ENCODE results near the gene PECR. TPM values are rescaled to one million over a fixed set of nuclear protein-coding genes. Genes with fewer than 3 reads are reported as not detected.
A peak's percentile ranks its signal among the peaks of the same experiment; 100 is the strongest.

PECR gene
- total and polyA plus RNA-seq, 2 of the 13 experiments (the other 11 are each of a cell fraction or from before 2014, with no cell fraction given), result 151 to 153 TPM

DNA sequence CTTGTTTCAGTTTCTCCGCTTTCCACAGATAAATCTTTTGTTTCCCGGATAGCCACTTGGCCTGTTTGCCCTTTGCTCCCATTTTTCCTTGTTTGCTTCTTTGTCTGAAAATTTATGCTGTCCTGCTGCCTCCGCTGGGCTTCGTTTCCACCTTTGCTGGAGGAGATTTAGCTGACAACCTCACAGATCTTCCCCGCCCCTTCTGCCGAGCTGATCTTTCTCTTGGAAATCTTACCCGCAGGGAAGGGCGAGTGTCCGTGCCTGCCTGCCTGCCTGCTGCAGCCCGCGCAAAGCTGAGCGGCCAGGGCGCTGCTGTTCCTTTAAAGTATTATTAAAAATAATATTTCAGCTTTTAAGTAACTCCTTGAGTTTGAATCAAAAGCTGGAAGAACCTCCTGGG is 26.2 kb upstream of the PECR start (continued):
- TF ChIP-seq, protein P1, sequence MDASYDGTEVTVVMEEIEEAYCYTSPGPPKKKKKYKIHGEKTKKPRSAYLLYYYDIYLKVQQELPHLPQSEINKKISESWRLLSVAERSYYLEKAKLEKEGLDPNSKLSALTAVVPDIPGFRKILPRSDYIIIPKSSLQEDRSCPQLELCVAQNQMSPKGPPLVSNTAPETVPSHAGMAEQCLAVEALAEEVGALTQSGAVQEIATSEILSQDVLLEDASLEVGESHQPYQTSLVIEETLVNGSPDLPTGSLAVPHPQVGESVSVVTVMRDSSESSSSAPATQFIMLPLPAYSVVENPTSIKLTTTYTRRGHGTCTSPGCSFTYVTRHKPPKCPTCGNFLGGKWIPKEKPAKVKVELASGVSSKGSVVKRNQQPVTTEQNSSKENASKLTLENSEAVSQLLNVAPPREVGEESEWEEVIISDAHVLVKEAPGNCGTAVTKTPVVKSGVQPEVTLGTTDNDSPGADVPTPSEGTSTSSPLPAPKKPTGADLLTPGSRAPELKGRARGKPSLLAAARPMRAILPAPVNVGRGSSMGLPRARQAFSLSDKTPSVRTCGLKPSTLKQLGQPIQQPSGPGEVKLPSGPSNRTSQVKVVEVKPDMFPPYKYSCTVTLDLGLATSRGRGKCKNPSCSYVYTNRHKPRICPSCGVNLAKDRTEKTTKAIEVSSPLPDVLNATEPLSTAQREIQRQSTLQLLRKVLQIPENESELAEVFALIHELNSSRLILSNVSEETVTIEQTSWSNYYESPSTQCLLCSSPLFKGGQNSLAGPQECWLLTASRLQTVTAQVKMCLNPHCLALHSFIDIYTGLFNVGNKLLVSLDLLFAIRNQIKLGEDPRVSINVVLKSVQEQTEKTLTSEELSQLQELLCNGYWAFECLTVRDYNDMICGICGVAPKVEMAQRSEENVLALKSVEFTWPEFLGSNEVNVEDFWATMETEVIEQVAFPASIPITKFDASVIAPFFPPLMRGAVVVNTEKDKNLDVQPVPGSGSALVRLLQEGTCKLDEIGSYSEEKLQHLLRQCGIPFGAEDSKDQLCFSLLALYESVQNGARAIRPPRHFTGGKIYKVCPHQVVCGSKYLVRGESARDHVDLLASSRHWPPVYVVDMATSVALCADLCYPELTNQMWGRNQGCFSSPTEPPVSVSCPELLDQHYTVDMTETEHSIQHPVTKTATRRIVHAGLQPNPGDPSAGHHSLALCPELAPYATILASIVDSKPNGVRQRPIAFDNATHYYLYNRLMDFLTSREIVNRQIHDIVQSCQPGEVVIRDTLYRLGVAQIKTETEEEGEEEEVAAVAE (CRISPR knock-in tag; IDR thresholded peaks at IDR 0.05; ENCODE audit: borderline replicate concordance), result 0 out of 2 replicates have a peak, but pooled peaks have one; percentile 9
- TF ChIP-seq, protein P2, sequence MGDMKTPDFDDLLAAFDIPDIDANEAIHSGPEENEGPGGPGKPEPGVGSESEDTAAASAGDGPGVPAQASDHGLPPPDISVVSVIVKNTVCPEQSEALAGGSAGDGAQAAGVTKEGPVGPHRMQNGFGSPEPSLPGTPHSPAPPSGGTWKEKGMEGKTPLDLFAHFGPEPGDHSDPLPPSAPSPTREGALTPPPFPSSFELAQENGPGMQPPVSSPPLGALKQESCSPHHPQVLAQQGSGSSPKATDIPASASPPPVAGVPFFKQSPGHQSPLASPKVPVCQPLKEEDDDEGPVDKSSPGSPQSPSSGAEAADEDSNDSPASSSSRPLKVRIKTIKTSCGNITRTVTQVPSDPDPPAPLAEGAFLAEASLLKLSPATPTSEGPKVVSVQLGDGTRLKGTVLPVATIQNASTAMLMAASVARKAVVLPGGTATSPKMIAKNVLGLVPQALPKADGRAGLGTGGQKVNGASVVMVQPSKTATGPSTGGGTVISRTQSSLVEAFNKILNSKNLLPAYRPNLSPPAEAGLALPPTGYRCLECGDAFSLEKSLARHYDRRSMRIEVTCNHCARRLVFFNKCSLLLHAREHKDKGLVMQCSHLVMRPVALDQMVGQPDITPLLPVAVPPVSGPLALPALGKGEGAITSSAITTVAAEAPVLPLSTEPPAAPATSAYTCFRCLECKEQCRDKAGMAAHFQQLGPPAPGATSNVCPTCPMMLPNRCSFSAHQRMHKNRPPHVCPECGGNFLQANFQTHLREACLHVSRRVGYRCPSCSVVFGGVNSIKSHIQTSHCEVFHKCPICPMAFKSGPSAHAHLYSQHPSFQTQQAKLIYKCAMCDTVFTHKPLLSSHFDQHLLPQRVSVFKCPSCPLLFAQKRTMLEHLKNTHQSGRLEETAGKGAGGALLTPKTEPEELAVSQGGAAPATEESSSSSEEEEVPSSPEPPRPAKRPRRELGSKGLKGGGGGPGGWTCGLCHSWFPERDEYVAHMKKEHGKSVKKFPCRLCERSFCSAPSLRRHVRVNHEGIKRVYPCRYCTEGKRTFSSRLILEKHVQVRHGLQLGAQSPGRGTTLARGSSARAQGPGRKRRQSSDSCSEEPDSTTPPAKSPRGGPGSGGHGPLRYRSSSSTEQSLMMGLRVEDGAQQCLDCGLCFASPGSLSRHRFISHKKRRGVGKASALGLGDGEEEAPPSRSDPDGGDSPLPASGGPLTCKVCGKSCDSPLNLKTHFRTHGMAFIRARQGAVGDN (CRISPR knock-in tag; IDR thresholded peaks at IDR 0.05), result peak; percentile 57
- TF ChIP-seq, protein P3, sequence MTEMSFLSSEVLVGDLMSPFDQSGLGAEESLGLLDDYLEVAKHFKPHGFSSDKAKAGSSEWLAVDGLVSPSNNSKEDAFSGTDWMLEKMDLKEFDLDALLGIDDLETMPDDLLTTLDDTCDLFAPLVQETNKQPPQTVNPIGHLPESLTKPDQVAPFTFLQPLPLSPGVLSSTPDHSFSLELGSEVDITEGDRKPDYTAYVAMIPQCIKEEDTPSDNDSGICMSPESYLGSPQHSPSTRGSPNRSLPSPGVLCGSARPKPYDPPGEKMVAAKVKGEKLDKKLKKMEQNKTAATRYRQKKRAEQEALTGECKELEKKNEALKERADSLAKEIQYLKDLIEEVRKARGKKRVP (CRISPR knock-in tag; IDR thresholded peaks at IDR 0.05), result no peak
- TF ChIP-seq ZMAT3 (CRISPR knock-in tag; conservative IDR thresholded peaks at IDR 0.05) (no peak), MAZ (IDR thresholded peaks at IDR 0.05; ENCODE audit: borderline replicate concordance, low read depth, low read length) (no peak), MAZ (CRISPR knock-in tag; IDR thresholded peaks at IDR 0.05; ENCODE audit: low read depth) (peak; percentile 26; the same call in 1 of the 2 replicates), ZBTB7B (CRISPR knock-in tag; IDR thresholded peaks at IDR 0.05) (no peak), ZNF781 (CRISPR knock-in tag; IDR thresholded peaks at IDR 0.05; ENCODE audit: borderline replicate concordance, not compliant biosample characterization) (peak; percentile 58), PHF8 (CRISPR knock-in tag; IDR thresholded peaks at IDR 0.05) (peak; percentile 44), KAT7 (CRISPR knock-in tag; IDR thresholded peaks at IDR 0.05; ENCODE audit: borderline replicate concordance) (no peak), U2AF2 (IDR thresholded peaks at IDR 0.05; ENCODE audit: low read depth, low read length) (no peak), ZNF264 (CRISPR knock-in tag; IDR thresholded peaks at IDR 0.05) (no peak), ZNF761 (CRISPR knock-in tag; conservative IDR thresholded peaks at IDR 0.05) (no peak), ZFX (CRISPR knock-in tag; IDR thresholded peaks at IDR 0.05; ENCODE audit: low read depth) (peak; percentile 54), ZNF549 (CRISPR knock-in tag; IDR thresholded peaks at IDR 0.05) (no peak), TAF1 (CRISPR knock-in tag; IDR thresholded peaks at IDR 0.05) (peak; percentile 44; the same call in 1 of the 2 replicates), ZKSCAN1 (IDR thresholded peaks at IDR 0.05; ENCODE audit: low read length) (no peak)
- TF ChIP-seq, protein P4, sequence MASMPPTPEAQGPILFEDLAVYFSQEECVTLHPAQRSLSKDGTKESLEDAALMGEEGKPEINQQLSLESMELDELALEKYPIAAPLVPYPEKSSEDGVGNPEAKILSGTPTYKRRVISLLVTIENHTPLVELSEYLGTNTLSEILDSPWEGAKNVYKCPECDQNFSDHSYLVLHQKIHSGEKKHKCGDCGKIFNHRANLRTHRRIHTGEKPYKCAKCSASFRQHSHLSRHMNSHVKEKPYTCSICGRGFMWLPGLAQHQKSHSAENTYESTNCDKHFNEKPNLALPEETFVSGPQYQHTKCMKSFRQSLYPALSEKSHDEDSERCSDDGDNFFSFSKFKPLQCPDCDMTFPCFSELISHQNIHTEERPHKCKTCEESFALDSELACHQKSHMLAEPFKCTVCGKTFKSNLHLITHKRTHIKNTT (CRISPR knock-in tag; IDR thresholded peaks at IDR 0.05), result no peak
- TF ChIP-seq, protein P5, sequence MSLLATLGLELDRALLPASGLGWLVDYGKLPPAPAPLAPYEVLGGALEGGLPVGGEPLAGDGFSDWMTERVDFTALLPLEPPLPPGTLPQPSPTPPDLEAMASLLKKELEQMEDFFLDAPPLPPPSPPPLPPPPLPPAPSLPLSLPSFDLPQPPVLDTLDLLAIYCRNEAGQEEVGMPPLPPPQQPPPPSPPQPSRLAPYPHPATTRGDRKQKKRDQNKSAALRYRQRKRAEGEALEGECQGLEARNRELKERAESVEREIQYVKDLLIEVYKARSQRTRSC (CRISPR knock-in tag; IDR thresholded peaks at IDR 0.05; ENCODE audit: low read depth), result 0 out of 2 replicates have a peak, but pooled peaks have one; percentile 5
